ENCODE results near the gene NUP58. TPM values are rescaled to one million over a fixed set of nuclear protein-coding genes. Genes with fewer than 3 reads are reported as not detected.
A peak's percentile ranks its signal among the peaks of the same experiment; 100 is the strongest.

Gene NUP58
- total RNA-seq, 1 donor: 46.3 TPM

- Histone ChIP-seq H4K20me1 (ENCODE audit: insufficient read depth, low read length) (peaks cover 3% of the 10 kb centered on the region), H3K27ac (ENCODE audit: low read depth, low read length) (no peak overlapping the region), H3K9me3 (ENCODE audit: low read depth, low read length) (no peaks in the 10 kb centered on the region), H3K4me1 (ENCODE audit: insufficient read depth, low read length) (peaks cover 8% of the 10 kb centered on the region), H2AFZ (ENCODE audit: low read length) (no peak overlapping the region), H3K4me2 (ENCODE audit: insufficient read depth, low read length) (no peak overlapping the region), H3K4me3 (ENCODE audit: insufficient read depth, low read length) (no peak overlapping the region), H3K79me2 (ENCODE audit: insufficient read depth, low read length) (peaks cover 33% of the 10 kb centered on the region), H3K27me3 (ENCODE audit: insufficient read depth, low read length) (peaks cover 14% of the 10 kb centered on the region), H3K36me3 (ENCODE audit: insufficient read depth, low read length) (no peaks in the 10 kb centered on the region)
- no peak for DNase-seq (ENCODE audit: insufficient read length, low spot score, missing footprints)
- no peak for TF ChIP-seq CTCF (IDR thresholded peaks at IDR 0.05; ENCODE audit: extremely low read depth, low read depth, low read length)
Measured at GRCh38 chr13:25288966-25289365, 12.5 kb upstream of the NUP58 start.

- Histone ChIP-seq H3K27me3 (ENCODE audit: insufficient read depth, low read length) (peaks cover 26% of the 10 kb centered on the region), H3K4me3 (ENCODE audit: insufficient read depth, low read length) (no peak overlapping the region), H2AFZ (ENCODE audit: low read length) (no peak overlapping the region), H3K27ac (ENCODE audit: low read depth, low read length) (no peak overlapping the region), H4K20me1 (ENCODE audit: insufficient read depth, low read length) (no peaks in the 10 kb centered on the region), H3K79me2 (ENCODE audit: insufficient read depth, low read length) (peaks cover 6% of the 10 kb centered on the region), H3K4me1 (ENCODE audit: insufficient read depth, low read length) (peaks cover 4% of the 10 kb centered on the region), H3K4me2 (ENCODE audit: insufficient read depth, low read length) (no peak overlapping the region), H3K36me3 (ENCODE audit: insufficient read depth, low read length) (no peaks in the 10 kb centered on the region), H3K9me3 (ENCODE audit: low read depth, low read length) (no peaks in the 10 kb centered on the region)
- DNase-seq (ENCODE audit: insufficient read length, low spot score, missing footprints): no peak
- no peak for TF ChIP-seq CTCF (IDR thresholded peaks at IDR 0.05; ENCODE audit: extremely low read depth, low read depth, low read length)
Measured at GRCh38 chr13:25291691-25292090, 9.7 kb upstream of the NUP58 start.

GRCh38 chr13:25292301-25292700 lies 9.1 kb upstream of the NUP58 start:
- Histone ChIP-seq H2AFZ (ENCODE audit: low read length) (peak overlapping the region; percentile 8), H4K20me1 (ENCODE audit: insufficient read depth, low read length) (no peaks in the 10 kb centered on the region), H3K27me3 (ENCODE audit: insufficient read depth, low read length) (peaks cover 26% of the 10 kb centered on the region), H3K4me3 (ENCODE audit: insufficient read depth, low read length) (no peak overlapping the region), H3K4me2 (ENCODE audit: insufficient read depth, low read length) (no peak overlapping the region), H3K79me2 (ENCODE audit: insufficient read depth, low read length) (no peaks in the 10 kb centered on the region), H3K27ac (ENCODE audit: low read depth, low read length) (no peak overlapping the region), H3K4me1 (ENCODE audit: insufficient read depth, low read length) (peaks cover 4% of the 10 kb centered on the region), H3K9me3 (ENCODE audit: low read depth, low read length) (no peaks in the 10 kb centered on the region), H3K36me3 (ENCODE audit: insufficient read depth, low read length) (no peaks in the 10 kb centered on the region)
- peak; percentile 35 for DNase-seq (ENCODE audit: insufficient read length, low spot score, missing footprints)
- TF ChIP-seq CTCF (IDR thresholded peaks at IDR 0.05; ENCODE audit: extremely low read depth, low read depth, low read length): no peak

- Histone ChIP-seq H3K27ac (ENCODE audit: low read depth, low read length) (no peak overlapping the region), H3K36me3 (ENCODE audit: insufficient read depth, low read length) (no peaks in the 10 kb centered on the region), H4K20me1 (ENCODE audit: insufficient read depth, low read length) (no peaks in the 10 kb centered on the region), H3K4me2 (ENCODE audit: insufficient read depth, low read length) (no peak overlapping the region), H3K9me3 (ENCODE audit: low read depth, low read length) (no peaks in the 10 kb centered on the region), H3K79me2 (ENCODE audit: insufficient read depth, low read length) (no peaks in the 10 kb centered on the region), H2AFZ (ENCODE audit: low read length) (no peak overlapping the region), H3K27me3 (ENCODE audit: insufficient read depth, low read length) (peaks cover 27% of the 10 kb centered on the region), H3K4me1 (ENCODE audit: insufficient read depth, low read length) (peaks cover 4% of the 10 kb centered on the region), H3K4me3 (ENCODE audit: insufficient read depth, low read length) (no peak overlapping the region)
- peak; percentile 35 for DNase-seq (ENCODE audit: insufficient read length, low spot score, missing footprints)
- no peak for TF ChIP-seq CTCF (IDR thresholded peaks at IDR 0.05; ENCODE audit: extremely low read depth, low read depth, low read length)
Measured at GRCh38 chr13:25295228-25295627, 6.2 kb upstream of the NUP58 start.

All from osteoblast (primary cell).